NT2/D1 (cell line): ENCODE measurements around the gene NOD1.

Experiments used
- YY1 ChIP-seq: IDR thresholded peaks from 2 replicates; pipeline ENCODE4 v1.6.1; 2011; ENCODE audit not compliant: insufficient read length, insufficient read depth
- ZNF274 ChIP-seq: IDR thresholded peaks from 2 replicates; pipeline ENCODE4 v1.6.1; 2011; ENCODE audit warnings: mild to moderate bottlenecking, low read depth, low read length

GRCh38 chr7:30380294-30380693, 98.3 kb downstream of the NOD1 start:
- TF ChIP-seq ZNF274 (no peak), YY1 (no peak)
